Large intestine (tissue), 12 donors: ENCODE results near the gene NOTUM. TPM values are rescaled to one million over a fixed set of nuclear protein-coding genes. Genes with fewer than 3 reads are reported as not detected.

ENCODE experiments used
- DNase-seq, 2 donors: peaks; one replicate each; pipeline versions ENCODE4 v3.0.0 to v3.0.0-alpha.2; 2013
- H3K27ac ChIP-seq: one replicate; pipeline ENCODE4 v1.5.1; 2013; ENCODE audit warnings: low read length
- H3K27me3 ChIP-seq: 2 replicates; pipeline ENCODE4 v1.6.1; 2013; ENCODE audit warnings: low read length; ENCODE audit not compliant: control insufficient read depth, insufficient read depth
- H3K36me3 ChIP-seq: 2 replicates; pipeline ENCODE4 v1.6.1; 2013; ENCODE audit warnings: low read length; ENCODE audit not compliant: control insufficient read depth, insufficient read depth
- H3K4me1 ChIP-seq: one replicate; pipeline ENCODE4 v1.6.1; 2013; ENCODE audit warnings: low read length; ENCODE audit not compliant: control insufficient read depth, insufficient read depth
- H3K4me3 ChIP-seq: one replicate; pipeline ENCODE4 v1.5.1; 2013; ENCODE audit warnings: low read length
- H3K9me3 ChIP-seq: one replicate; pipeline ENCODE4 v1.6.1; 2013; ENCODE audit warnings: mild to moderate bottlenecking, low read depth, low read length, moderate library complexity; ENCODE audit not compliant: control insufficient read depth
- WGBS: methylation state at CpG from one replicate; pipeline ENCODE4 v1.1.5; 2013; ENCODE audit warnings: low lambda C conversion rate; ENCODE audit not compliant: insufficient coverage; 5-methylcytosine and 5-hydroxymethylcytosine counted together
- long read RNA-seq, 11 donors: transcript quantifications; one replicate each; lab custom pipeline, GENCODE V29; 2026
- polyA plus RNA-seq: library from polyadenylated mRNA; unstranded; fragments of 120-200 nt; gene quantifications from one replicate; pipeline ENCODE4 v1.2.1, GENCODE V29; 2013

Gene NOTUM
- polyA plus RNA-seq, result 4.1 TPM
- long read RNA-seq, donor 1, result 0 reads
- long read RNA-seq, donor 2, result 0 reads
- long read RNA-seq, donor 3, result 0 reads
- long read RNA-seq, donor 4, result 0 reads
- long read RNA-seq, donor 5, result 0 reads
- long read RNA-seq, donor 6, partial matches to known transcripts, result 0 of 1 reads
- long read RNA-seq, donor 6, other reads (novel, unspliced or antisense), result 0 of 1 reads
- long read RNA-seq, donor 7, result 0 reads
- long read RNA-seq, donor 8, partial matches to known transcripts, result 0 of 1 reads
- long read RNA-seq, donor 8, other reads (novel, unspliced or antisense), result 0 of 1 reads
- long read RNA-seq, donor 9, result 0 reads
- long read RNA-seq, donor 10, result 0 reads
- long read RNA-seq, donor 11, result 0 reads

DNA sequence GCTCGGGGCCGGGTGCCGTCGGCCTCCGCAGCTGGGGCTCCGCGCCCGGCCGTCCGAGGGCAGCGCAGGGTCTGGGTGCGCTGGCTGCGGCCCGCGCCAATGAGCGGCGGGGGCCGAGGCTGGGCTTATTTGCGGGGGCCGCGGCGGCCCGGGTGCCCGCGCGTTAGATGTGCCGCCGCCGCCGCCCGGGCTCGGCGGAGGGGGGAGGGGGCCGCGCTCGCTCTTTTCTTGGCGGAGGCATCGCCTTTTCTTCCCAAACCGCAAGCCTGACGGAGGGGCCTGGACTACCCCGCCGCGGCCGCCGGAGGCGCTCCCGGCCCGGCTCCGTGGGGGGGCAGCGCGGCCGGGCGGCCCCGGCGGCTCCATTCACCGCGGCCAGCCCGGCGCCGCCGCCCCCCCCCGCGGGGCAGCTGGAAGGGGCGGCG is at the start of gene NOTUM:
Gene NOTUM, minus strand, starts transcription at position 101 of the 425 bp plus-strand sequence. CDS start 278 bp downstream, outside the sequence.
- Histone ChIP-seq H3K36me3 (no peaks in the 10 kb centered on the region), H3K9me3 (peaks cover 8% of the 10 kb centered on the region), H3K27me3 (peaks cover 73% of the 10 kb centered on the region), H3K4me1 (peaks cover 5% of the 10 kb centered on the region), H3K27ac (no peak within 1 kb of the TSS), H3K4me3 (peak within 1 kb of the TSS; percentile 21)
- WGBS, result no CpG with 5 or more reads among the region's 65 CpGs
- DNase-seq, result peak in 1 of 2 donors; percentile 22

DNA sequence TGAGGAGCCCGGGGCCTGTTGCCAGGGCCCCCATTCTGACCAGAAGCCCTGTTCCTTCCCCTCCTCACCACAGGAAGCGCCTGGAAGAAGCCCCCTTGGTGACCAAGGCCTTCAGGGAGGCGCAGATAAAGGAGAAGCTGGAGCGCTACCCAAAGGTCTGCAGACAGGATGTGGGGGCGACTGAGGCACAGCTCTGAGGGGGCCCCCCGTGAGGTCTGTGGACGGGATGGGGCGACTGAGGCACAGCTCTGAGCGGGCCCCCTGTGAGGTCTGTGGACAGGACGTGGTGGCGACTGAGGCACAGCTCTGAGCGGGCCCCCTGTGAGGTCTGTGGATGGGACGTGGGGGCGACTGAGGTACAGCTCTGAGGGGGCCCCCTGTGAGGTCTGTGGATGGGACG is 48.4 kb upstream of the NOTUM start:
- no peak for DNase-seq
- WGBS, result no CpG with 5 or more reads among the region's 15 CpGs
- Histone ChIP-seq H3K27me3 (no peaks in the 10 kb centered on the region), H3K9me3 (no peaks in the 10 kb centered on the region), H3K4me3 (no peak overlapping the region), H3K36me3 (peaks cover 23% of the 10 kb centered on the region), H3K27ac (no peak overlapping the region), H3K4me1 (no peaks in the 10 kb centered on the region)

GRCh38 chr17:82008941-82009405 is 48.0 kb upstream of the NOTUM start:
- Histone ChIP-seq H3K27me3 (no peaks in the 10 kb centered on the region), H3K36me3 (peaks cover 23% of the 10 kb centered on the region), H3K27ac (no peak overlapping the region), H3K4me1 (no peaks in the 10 kb centered on the region), H3K4me3 (no peak overlapping the region), H3K9me3 (no peaks in the 10 kb centered on the region)
- WGBS, result no CpG with 5 or more reads among the region's 28 CpGs
- no peak for DNase-seq

- Histone ChIP-seq H3K27me3 (no peaks in the 10 kb centered on the region), H3K9me3 (no peaks in the 10 kb centered on the region), H3K27ac (no peak overlapping the region), H3K4me3 (no peak overlapping the region), H3K4me1 (peaks cover 4% of the 10 kb centered on the region), H3K36me3 (peaks cover 23% of the 10 kb centered on the region)
- no CpG with 5 or more reads among the region's 26 CpGs for WGBS
- DNase-seq, result no peak
These were observed 47.4 kb upstream of the NOTUM start for GRCh38 chr17:82008258-82008940.

GRCh38 chr17:82007495-82008257 is 46.7 kb upstream of the NOTUM start:
- Histone ChIP-seq H3K4me3 (no peak overlapping the region), H3K9me3 (no peaks in the 10 kb centered on the region), H3K27me3 (no peaks in the 10 kb centered on the region), H3K4me1 (peaks cover 4% of the 10 kb centered on the region), H3K36me3 (peaks cover 23% of the 10 kb centered on the region), H3K27ac (no peak overlapping the region)
- DNase-seq, result no peak
- no CpG with 5 or more reads among the region's 30 CpGs for WGBS

- H3K9me3 ChIP-seq, result no peaks in the 10 kb centered on the region
- H3K27ac ChIP-seq, result no peak overlapping the region
- no peaks in the 10 kb centered on the region for H3K27me3 ChIP-seq
- no CpG with 5 or more reads among the region's 6 CpGs for WGBS
- no peak overlapping the region for H3K4me3 ChIP-seq
- DNase-seq, result no peak
- peaks cover 19% of the 10 kb centered on the region for H3K36me3 ChIP-seq
- H3K4me1 ChIP-seq, result peaks cover 4% of the 10 kb centered on the region
These were observed 46.2 kb upstream of the NOTUM start for GRCh38 chr17:82007228-82007494.

DNA sequence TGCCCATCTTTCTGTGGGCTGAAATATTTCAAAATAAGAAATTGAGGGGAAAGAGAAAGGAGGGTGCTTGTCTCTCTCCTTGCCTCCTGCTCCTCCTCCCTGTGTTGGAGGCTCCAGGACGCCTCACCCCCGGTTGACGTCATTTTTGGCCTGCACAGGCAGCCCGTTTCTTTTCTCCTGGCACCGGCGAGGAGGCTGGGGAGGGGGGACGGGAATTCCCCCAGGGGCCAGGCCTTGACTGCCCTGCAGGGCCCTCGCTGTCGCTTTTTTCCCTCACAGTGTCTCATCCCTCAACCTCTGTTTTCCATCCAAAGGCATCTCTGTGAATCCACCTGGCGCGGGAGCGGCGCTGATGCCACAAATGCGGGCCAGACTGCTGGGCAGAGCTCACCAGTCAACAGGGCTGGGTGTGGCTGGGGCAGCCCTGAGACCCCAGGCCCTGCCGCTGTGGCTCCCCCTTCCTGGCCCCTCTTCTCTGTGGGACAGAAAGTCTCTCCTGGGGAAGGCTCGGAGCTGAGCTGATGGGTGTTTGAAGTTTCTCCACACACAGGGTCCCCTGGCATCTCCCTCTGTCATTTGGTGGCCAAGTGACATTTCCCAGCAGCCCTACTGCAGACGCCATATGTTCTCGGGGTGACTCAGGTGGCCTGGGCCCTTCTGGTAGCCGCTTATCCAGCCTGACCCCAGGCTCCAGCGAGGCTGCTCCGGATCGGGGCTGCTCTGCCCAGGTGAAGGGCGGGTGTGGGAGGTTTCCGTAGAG is 45.7 kb upstream of the NOTUM start:
- DNase-seq, result no peak
- H3K9me3 ChIP-seq, result no peaks in the 10 kb centered on the region
- no CpG with 5 or more reads among the region's 24 CpGs for WGBS
- no peak overlapping the region for H3K4me3 ChIP-seq
- peaks cover 7% of the 10 kb centered on the region for H3K4me1 ChIP-seq
- no peaks in the 10 kb centered on the region for H3K27me3 ChIP-seq
- H3K27ac ChIP-seq, result no peak overlapping the region
- H3K36me3 ChIP-seq, result peaks cover 14% of the 10 kb centered on the region

GRCh38 chr17:82005701-82006348 is 44.8 kb upstream of the NOTUM start:
- no peaks in the 10 kb centered on the region for H3K9me3 ChIP-seq
- H3K36me3 ChIP-seq, result peaks cover 10% of the 10 kb centered on the region
- peaks cover 15% of the 10 kb centered on the region for H3K4me1 ChIP-seq
- no peaks in the 10 kb centered on the region for H3K27me3 ChIP-seq
- no peak overlapping the region for H3K27ac ChIP-seq
- no peak for DNase-seq
- no CpG with 5 or more reads among the region's 30 CpGs for WGBS
- H3K4me3 ChIP-seq, result no peak overlapping the region

DNA sequence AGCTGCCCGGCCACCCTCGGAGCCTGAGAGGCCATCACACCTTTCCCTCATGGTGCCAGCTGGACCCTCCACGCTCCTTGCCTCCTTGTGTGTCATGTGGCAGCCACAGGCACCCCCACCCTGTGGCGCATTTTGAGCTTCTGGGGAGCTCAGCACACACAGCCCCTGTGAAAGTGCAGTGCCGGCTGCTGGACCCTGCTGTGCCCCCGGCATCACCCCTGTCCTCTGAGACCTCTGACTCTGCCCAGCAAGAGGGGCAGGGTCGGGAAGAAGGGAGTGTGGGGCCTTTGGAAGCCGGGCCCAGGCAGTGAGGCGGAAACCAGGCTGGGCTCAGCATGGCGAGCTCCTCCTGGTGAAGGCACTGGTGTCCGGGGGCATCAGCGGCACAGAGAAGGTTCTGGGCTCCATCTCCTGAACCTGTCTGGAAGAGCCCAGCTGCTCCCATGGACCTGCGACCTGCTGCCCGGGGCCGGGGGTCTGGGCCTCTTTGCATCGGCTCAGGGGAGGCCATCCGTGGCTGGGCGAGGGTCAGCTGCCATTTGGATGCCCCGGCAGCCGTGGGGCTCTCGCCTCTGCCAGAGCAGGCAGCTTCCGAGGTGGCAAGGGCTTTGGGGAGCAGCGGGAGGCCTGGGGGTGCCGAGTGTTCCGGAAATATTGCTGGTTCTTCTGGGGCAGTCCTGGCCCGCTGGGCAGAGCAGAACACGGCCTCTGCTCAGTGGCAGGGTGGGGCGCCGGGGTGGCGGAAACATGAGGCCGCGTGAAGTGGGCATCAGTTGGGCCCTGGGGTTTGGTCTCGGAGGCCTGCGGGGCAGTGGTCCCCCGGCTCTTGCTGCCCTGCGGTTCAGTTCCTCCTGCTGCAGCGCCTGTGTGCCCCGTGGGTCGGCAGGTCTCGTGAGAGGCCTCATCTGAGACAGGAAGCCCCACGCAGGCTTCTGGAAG is 43.8 kb upstream of the NOTUM start:
- H3K27me3 ChIP-seq, result no peaks in the 10 kb centered on the region
- peaks cover 25% of the 10 kb centered on the region for H3K4me1 ChIP-seq
- no peak overlapping the region for H3K27ac ChIP-seq
- no peak overlapping the region for H3K4me3 ChIP-seq
- DNase-seq, result no peak
- peaks cover 6% of the 10 kb centered on the region for H3K36me3 ChIP-seq
- WGBS, result no CpG with 5 or more reads among the region's 41 CpGs
- H3K9me3 ChIP-seq, result no peaks in the 10 kb centered on the region
